Measurements from ENCODE around the gene ERFL.
"Not testable (repeated sequence)": the region's sequence is repeated elsewhere in the genome, so short reads cannot be mapped to it uniquely, and the experiment has no call there.

Gene ERFL

DNA sequence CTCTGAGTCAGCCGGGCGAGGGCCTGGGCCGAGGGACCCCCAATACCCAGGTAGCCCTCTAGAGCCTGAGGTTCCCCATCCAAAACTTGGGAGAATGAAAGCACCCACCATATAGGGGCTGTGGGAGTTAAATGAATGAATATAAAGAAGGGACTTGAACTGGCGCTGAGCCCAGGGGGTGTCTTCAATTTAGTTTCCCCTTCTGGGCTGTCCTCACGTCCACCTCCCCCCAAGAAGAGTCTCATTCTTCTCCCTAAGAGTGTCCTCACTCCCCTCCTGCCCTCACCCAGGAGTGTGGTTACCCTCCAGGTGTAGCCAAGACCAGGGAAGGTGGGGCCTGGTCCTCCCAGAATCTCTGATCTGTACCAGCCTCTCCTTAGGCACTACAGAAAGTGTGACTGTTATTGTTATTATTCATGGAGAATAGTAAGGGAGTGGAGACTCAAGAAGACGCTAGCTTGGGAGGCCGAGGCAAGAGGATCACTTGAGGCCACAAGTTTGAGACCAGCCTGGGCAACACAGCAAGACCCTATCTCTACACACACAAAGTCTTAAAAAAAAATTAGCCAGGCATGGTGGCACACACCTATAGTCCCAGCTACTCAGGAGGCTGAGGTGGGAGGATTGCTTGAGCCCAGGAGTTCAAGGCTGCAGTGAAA lies 48.5 kb downstream of the ERFL start:
- DNase-seq, result no peak

DNA sequence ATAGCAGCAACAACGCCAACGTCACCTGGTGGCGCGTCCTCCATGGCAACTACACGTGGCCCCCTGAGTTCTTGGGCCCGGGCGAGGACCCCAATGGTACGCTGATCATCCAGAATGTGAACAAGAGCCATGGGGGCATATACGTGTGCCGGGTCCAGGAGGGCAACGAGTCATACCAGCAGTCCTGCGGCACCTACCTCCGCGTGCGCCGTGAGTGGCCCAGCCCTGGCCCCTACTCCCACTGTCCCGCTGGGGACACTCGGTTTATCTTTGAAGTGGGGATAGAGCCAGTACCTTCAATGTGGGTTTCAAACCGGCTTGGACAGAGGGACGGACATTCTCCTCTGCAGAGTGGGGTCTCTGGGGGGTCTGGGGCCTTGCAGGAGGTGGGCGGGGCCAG lies 49.2 kb downstream of the ERFL start:
- DNase-seq, result no peak

GRCh38 chr19:41877916-41878905 lies 50.0 kb downstream of the ERFL start:
- DNase-seq, result no peak

GRCh38 chr19:41876847-41877832 lies 51.1 kb downstream of the ERFL start, which contains the start of gene CD79A:
Gene CD79A (plus strand): TSS chr19:41877279. CDS start chr19:41877305, 26 bp downstream.
- DNase-seq, result peak in 2 of 51 donors; percentile 5 to 9

DNA sequence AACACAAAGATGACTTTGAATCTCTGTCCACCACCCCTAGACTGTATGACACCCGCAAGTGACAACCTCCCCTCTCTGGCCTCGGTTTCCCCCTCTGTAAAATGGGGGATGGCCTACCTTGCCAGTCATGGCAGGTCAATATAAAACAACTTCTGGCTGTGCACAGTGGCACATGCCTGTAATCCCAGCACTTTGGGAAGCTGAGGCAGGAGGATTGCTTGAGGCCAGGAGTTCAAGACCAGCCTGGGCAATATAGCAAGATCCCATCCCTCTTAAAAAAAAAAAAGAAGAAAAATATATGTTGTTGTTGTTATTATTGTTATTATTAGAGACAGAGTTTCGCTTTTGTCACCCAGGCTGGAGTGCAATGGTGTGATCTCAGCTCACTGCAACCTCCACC lies 52.3 kb downstream of the ERFL start:
- not testable (repeated sequence) for DNase-seq

GRCh38 chr19:41872775-41873647 lies 55.2 kb downstream of the ERFL start:
- peak in 32 of 51 donors; percentile 6 to 72 (median 22) for DNase-seq

- no peak for DNase-seq
Measured at GRCh38 chr19:41872384-41872774, 55.9 kb downstream of the ERFL start.

GRCh38 chr19:41871573-41872383 lies 56.5 kb downstream of the ERFL start:
- DNase-seq, result peak in 10 of 51 donors; percentile 5 to 20 (median 12)

DNA sequence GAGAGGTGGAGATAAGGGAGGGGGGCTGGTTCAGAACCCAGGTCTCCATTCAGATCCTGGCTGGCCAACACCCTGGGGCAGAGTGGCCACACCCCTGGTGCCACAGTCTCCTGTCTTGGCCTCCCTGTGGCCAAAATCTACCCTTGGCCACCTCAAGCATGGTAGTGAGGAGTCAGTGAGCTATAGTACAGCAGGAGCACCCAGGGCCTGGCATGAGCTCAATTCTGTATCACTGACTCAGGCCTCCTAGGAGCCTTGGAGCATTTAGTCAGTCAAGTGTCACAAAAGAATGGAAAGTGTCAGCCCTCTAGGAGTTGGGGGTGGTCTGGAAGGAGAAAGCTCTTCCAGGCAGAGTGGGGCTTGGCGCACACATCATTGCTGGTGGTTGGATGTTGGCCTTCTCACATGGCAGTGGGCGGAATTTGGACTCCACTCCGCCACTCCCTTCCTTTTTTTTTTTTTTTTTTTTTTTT lies 57.8 kb downstream of the ERFL start:
- DNase-seq, result peak in 1 of 51 donors; percentile 5

- DNase-seq, result no peak
Measured at GRCh38 chr19:41869374-41869955, 58.8 kb downstream of the ERFL start.

GRCh38 chr19:41868989-41869300 lies 59.3 kb downstream of the ERFL start:
- no peak for DNase-seq

GRCh38 chr19:41868120-41868988 lies 59.9 kb downstream of the ERFL start:
- DNase-seq, result no peak

- no peak for DNase-seq
Measured at GRCh38 chr19:41866284-41866683, 62.0 kb downstream of the ERFL start.

DNA sequence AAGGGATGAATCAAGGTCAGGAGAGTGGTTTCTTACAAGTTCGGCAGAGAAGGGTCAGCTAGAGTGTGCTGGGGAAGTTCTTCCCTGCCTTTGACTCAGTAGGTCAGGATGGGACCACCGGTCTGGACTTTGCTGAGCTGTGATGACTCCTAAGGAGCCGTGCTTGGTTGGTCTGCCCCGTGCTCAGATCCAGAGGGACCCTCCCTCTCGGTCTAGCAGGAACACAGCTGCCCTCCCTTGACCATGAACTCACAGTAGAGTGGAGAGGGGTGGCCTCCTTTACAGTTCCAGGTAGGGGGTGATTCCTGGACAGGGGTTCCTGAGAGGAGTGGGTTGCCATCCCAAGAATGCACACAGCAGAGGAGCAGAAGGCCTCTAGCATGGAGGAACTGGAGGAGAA lies 63.9 kb downstream of the ERFL start:
- no peak for DNase-seq

DNA sequence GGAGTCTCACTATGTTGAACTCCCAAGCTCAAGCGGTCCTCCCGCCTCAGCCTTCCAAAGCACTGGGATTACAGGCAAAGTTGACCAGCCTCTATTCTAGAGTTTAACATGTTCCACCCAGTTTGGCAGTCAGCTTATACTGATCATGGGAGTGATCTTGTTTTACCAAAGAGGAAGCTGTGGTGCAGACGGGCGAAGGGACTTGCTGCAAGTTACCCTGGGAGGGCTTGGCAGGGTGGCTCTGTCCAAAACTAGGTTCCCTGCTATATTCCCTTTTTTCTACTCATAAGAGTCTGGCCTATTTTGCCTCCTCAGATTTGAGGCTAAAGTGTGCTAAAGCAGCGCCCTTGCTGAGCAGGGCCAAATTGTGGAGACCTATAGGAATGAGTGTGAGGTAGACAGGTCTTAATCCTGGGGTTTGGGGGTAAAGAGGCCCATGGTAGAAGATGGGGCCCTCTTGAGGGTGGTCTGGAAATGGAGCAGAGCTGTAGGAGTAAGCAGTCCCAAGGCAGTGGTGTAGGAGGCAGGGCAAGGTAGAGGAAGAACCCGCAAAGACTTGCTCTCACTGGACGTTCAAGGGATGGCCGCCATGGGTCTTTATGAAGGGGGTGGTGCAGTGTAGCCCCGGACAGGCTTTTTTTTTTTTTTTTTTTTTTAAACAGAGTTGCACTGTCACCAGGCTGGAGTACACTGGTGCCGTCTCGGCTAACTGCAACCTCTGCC lies 64.9 kb downstream of the ERFL start:
- no peak for DNase-seq

DNA sequence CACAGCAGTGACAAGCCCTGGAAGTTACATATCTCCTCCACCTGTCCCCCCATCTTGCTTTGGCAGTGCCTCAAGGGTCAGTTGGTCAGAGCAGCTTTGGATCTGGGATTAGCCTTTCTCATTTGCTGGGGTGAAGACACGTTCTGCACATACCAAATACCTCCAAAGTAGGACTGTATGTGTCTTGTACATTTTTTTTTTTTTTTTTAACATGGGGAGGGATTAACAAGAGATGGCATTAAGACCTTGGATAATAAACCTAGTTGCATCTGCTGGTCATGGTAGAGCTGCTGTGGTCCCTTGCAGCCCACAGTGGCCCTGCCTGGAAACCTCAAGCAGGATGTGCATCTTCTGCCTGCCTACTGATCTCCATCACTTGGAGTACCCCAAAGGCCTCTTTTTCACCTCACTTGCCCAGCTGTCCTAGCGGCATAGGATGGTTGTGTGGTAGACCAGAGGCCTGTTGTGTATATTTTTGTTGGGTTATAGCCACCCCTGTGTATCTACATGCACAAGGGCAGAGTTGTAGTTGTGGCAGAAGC lies 65.7 kb downstream of the ERFL start:
- DNase-seq, result no peak

- DNase-seq, result no peak
Measured at GRCh38 chr19:41861846-41862245, 66.4 kb downstream of the ERFL start.
